ENCODE results near the gene NRIP1.

NRIP1 gene

GRCh38 chr21:15060543-15061175 is 4.1 kb downstream of the NRIP1 start:
- Histone ChIP-seq H3K27ac (no peak overlapping the region), H3K4me2 (no peak overlapping the region)

GRCh38 chr21:15059397-15059796 is 5.4 kb downstream of the NRIP1 start:
- Histone ChIP-seq H3K79me2 (ENCODE audit: insufficient read depth, low read depth) (peaks cover 74% of the 10 kb centered on the region; the same call in 1 of the 2 replicates), H3K36me3 (ENCODE audit: insufficient read depth) (no peaks in the 10 kb centered on the region), H3K4me1 (ENCODE audit: low read depth, poor library complexity, severe bottlenecking) (peaks cover 12% of the 10 kb centered on the region), H3K27ac (no peak overlapping the region), H3K4me2 (no peak overlapping the region), H2AFZ (ENCODE audit: low read depth) (no peak overlapping the region), H3K27me3 (ENCODE audit: insufficient read depth, low read depth) (no peaks in the 10 kb centered on the region), H3K9ac (no peak overlapping the region), H4K20me1 (ENCODE audit: insufficient read depth) (no peaks in the 10 kb centered on the region), H3K4me3 (IDR thresholded peaks at IDR 0.05; ENCODE audit: insufficient read depth, low read depth, low read length) (no peak overlapping the region)
- TF ChIP-seq CTCF (conservative IDR thresholded peaks at IDR 0.05; ENCODE audit: low read depth, low read length): no peak

More at GRCh38 chr21:15060543-15061175, 4.1 kb downstream of the NRIP1 start:
- H3K79me2 ChIP-seq (ENCODE audit: insufficient read depth, low read depth): peaks cover 64% of the 10 kb centered on the region; the same call in 1 of the 2 replicates
- H3K4me1 ChIP-seq (ENCODE audit: low read depth, poor library complexity, severe bottlenecking): peaks cover 12% of the 10 kb centered on the region
- no peak for TF ChIP-seq CTCF (conservative IDR thresholded peaks at IDR 0.05; ENCODE audit: low read depth, low read length)
- no peaks in the 10 kb centered on the region for H3K36me3 ChIP-seq (ENCODE audit: insufficient read depth)
- H3K4me3 ChIP-seq (IDR thresholded peaks at IDR 0.05; ENCODE audit: insufficient read depth, low read depth, low read length): no peak overlapping the region
- H4K20me1 ChIP-seq (ENCODE audit: insufficient read depth): no peaks in the 10 kb centered on the region
- H3K27me3 ChIP-seq (ENCODE audit: insufficient read depth, low read depth): no peaks in the 10 kb centered on the region
- H2AFZ ChIP-seq (ENCODE audit: low read depth): no peak overlapping the region
- H3K9ac ChIP-seq: no peak overlapping the region

- peaks cover 12% of the 10 kb centered on the region for H3K4me1 ChIP-seq (ENCODE audit: low read depth, poor library complexity, severe bottlenecking)
- no peak overlapping the region for H3K27ac ChIP-seq
- H4K20me1 ChIP-seq (ENCODE audit: insufficient read depth): no peaks in the 10 kb centered on the region
- no peaks in the 10 kb centered on the region for H3K36me3 ChIP-seq (ENCODE audit: insufficient read depth)
- H2AFZ ChIP-seq (ENCODE audit: low read depth): no peak overlapping the region
- peaks cover 70% of the 10 kb centered on the region; the same call in 1 of the 2 replicates for H3K79me2 ChIP-seq (ENCODE audit: insufficient read depth, low read depth)
- H3K4me3 ChIP-seq (IDR thresholded peaks at IDR 0.05; ENCODE audit: insufficient read depth, low read depth, low read length): no peak overlapping the region
- no peak overlapping the region for H3K9ac ChIP-seq
- no peak overlapping the region for H3K4me2 ChIP-seq
- no peaks in the 10 kb centered on the region for H3K27me3 ChIP-seq (ENCODE audit: insufficient read depth, low read depth)
- TF ChIP-seq CTCF (conservative IDR thresholded peaks at IDR 0.05; ENCODE audit: low read depth, low read length): no peak
These were observed 5.9 kb downstream of the NRIP1 start for GRCh38 chr21:15058854-15059263.

GRCh38 chr21:15057285-15057684 is 7.5 kb downstream of the NRIP1 start:
- no peak for TF ChIP-seq CTCF (conservative IDR thresholded peaks at IDR 0.05; ENCODE audit: low read depth, low read length)
- H3K9ac ChIP-seq: no peak overlapping the region

More at GRCh38 chr21:15057285-15057684, 7.5 kb downstream of the NRIP1 start:
- no peaks in the 10 kb centered on the region for H3K4me1 ChIP-seq (ENCODE audit: low read depth, poor library complexity, severe bottlenecking)
- no peaks in the 10 kb centered on the region for H3K27me3 ChIP-seq (ENCODE audit: insufficient read depth, low read depth)
- no peaks in the 10 kb centered on the region for H4K20me1 ChIP-seq (ENCODE audit: insufficient read depth)
- H3K79me2 ChIP-seq (ENCODE audit: insufficient read depth, low read depth): peaks cover 58% of the 10 kb centered on the region; the same call in 1 of the 2 replicates
- no peak overlapping the region for H3K27ac ChIP-seq
- H2AFZ ChIP-seq (ENCODE audit: low read depth): no peak overlapping the region
- H3K36me3 ChIP-seq (ENCODE audit: insufficient read depth): no peaks in the 10 kb centered on the region
- no peak overlapping the region for H3K4me2 ChIP-seq
- H3K4me3 ChIP-seq (IDR thresholded peaks at IDR 0.05; ENCODE audit: insufficient read depth, low read depth, low read length): no peak overlapping the region

All from KMS-11 (cell line).